ENCODE results near the gene CACUL1. TPM values are rescaled to one million over a fixed set of nuclear protein-coding genes. Genes with fewer than 3 reads are reported as not detected.

The CACUL1 gene
- total and polyA plus RNA-seq, 2 of the 13 experiments (the other 11 are each of a cell fraction or from before 2014, with no cell fraction given) = 14.2 to 31.0 TPM

DNA sequence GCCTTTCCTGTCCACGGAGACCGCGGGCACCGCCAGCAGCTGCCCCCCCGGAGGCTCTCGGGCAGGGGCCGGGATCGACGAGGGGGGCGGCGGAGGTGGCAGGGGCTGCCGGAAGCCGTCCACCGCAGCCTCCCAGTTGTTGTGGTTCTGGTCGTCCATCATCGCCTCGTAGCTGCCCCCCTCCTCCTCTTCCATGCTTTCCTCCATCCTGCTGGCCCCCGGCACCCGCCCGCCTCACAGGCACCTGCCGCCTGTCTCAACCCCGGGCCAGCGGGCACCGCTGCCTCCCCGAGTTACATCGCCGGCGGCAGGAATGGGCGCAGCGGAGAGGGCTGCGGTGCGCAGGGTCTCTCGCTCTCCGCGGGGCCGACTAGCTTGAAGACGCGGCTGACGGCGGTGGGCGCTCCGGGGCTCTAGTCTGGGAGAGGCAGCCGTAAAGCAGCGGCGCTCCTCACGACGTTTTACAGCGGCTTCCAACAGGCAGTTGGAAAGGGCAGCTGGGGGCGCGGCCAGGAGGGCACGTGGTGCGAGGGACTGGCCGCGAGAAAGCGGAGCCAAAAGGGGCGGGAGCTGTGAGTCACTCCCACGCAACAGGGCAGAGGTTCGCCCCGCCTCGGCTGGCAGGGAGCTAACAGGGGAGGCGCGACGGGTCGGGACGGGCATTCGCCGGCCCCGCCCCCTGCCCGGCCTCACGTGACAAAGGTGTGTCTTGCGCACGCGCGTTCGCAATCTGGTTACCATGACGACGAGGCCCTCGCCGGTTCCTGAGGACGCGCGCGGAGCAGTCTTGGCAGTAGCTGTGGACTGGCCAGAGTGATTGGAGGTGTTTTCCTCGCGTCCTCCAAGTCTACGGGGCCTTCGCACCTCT, at the start of gene CACUL1 (continued):
- peak in 1 of 2 experiments; percentile 45; a peak in 1 of 4 replicates for TF ChIP-seq REST (IDR thresholded peaks at IDR 0.05; ENCODE audit: borderline replicate concordance in 1 of 2, low read depth in 1 of 2, low read length in 2 of 2)
- peak; percentile 83 for TF ChIP-seq POLR2G (IDR thresholded peaks at IDR 0.05; ENCODE audit: low read depth, low read length)
- TF ChIP-seq KMT2B (CRISPR knock-in tag; IDR thresholded peaks at IDR 0.05) = peak; percentile 81; the same call in 1 of the 2 replicates
- TF ChIP-seq, protein P1, sequence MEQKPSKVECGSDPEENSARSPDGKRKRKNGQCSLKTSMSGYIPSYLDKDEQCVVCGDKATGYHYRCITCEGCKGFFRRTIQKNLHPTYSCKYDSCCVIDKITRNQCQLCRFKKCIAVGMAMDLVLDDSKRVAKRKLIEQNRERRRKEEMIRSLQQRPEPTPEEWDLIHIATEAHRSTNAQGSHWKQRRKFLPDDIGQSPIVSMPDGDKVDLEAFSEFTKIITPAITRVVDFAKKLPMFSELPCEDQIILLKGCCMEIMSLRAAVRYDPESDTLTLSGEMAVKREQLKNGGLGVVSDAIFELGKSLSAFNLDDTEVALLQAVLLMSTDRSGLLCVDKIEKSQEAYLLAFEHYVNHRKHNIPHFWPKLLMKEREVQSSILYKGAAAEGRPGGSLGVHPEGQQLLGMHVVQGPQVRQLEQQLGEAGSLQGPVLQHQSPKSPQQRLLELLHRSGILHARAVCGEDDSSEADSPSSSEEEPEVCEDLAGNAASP (CRISPR knock-in tag; IDR thresholded peaks at IDR 0.05; ENCODE audit: borderline replicate concordance) = peak; percentile 22; the same call in 1 of the 2 replicates
- TF ChIP-seq ZNF674 (CRISPR knock-in tag; IDR thresholded peaks at IDR 0.05; ENCODE audit: low read depth) = no peak; the same call in 1 of the 2 replicates
- no peak for TF ChIP-seq TP53 (CRISPR knock-in tag; conservative IDR thresholded peaks at IDR 0.05)
- TF ChIP-seq ZNF225 (CRISPR knock-in tag; IDR thresholded peaks at IDR 0.05) = no peak; the same call in 1 of the 2 replicates
- TF ChIP-seq, protein P2, sequence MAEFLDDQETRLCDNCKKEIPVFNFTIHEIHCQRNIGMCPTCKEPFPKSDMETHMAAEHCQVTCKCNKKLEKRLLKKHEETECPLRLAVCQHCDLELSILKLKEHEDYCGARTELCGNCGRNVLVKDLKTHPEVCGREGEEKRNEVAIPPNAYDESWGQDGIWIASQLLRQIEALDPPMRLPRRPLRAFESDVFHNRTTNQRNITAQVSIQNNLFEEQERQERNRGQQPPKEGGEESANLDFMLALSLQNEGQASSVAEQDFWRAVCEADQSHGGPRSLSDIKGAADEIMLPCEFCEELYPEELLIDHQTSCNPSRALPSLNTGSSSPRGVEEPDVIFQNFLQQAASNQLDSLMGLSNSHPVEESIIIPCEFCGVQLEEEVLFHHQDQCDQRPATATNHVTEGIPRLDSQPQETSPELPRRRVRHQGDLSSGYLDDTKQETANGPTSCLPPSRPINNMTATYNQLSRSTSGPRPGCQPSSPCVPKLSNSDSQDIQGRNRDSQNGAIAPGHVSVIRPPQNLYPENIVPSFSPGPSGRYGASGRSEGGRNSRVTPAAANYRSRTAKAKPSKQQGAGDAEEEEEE (CRISPR knock-in tag; IDR thresholded peaks at IDR 0.05; ENCODE audit: borderline replicate concordance) = no peak
- TF ChIP-seq, protein P3, sequence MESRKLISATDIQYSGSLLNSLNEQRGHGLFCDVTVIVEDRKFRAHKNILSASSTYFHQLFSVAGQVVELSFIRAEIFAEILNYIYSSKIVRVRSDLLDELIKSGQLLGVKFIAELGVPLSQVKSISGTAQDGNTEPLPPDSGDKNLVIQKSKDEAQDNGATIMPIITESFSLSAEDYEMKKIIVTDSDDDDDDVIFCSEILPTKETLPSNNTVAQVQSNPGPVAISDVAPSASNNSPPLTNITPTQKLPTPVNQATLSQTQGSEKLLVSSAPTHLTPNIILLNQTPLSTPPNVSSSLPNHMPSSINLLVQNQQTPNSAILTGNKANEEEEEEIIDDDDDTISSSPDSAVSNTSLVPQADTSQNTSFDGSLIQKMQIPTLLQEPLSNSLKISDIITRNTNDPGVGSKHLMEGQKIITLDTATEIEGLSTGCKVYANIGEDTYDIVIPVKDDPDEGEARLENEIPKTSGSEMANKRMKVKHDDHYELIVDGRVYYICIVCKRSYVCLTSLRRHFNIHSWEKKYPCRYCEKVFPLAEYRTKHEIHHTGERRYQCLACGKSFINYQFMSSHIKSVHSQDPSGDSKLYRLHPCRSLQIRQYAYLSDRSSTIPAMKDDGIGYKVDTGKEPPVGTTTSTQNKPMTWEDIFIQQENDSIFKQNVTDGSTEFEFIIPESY (CRISPR knock-in tag; IDR thresholded peaks at IDR 0.05) = no peak; the same call in 1 of the 2 replicates
- no peak for TF ChIP-seq REXO4 (CRISPR knock-in tag; IDR thresholded peaks at IDR 0.05; ENCODE audit: borderline replicate concordance)
- peak; percentile 37; the same call in 1 of the 2 replicates for TF ChIP-seq ZNF20 (CRISPR knock-in tag; IDR thresholded peaks at IDR 0.05)
- TF ChIP-seq BHLHE40 (IDR thresholded peaks at IDR 0.05; ENCODE audit: low read length) = peak; percentile 99
- no peak for TF ChIP-seq ARNT (IDR thresholded peaks at IDR 0.05)
- TF ChIP-seq POLR2AphosphoS2 (IDR thresholded peaks at IDR 0.05; ENCODE audit: low read depth, low read length) = no peak
- TF ChIP-seq AHR (CRISPR knock-in tag; IDR thresholded peaks at IDR 0.05) = no peak
- TF ChIP-seq, protein P4, sequence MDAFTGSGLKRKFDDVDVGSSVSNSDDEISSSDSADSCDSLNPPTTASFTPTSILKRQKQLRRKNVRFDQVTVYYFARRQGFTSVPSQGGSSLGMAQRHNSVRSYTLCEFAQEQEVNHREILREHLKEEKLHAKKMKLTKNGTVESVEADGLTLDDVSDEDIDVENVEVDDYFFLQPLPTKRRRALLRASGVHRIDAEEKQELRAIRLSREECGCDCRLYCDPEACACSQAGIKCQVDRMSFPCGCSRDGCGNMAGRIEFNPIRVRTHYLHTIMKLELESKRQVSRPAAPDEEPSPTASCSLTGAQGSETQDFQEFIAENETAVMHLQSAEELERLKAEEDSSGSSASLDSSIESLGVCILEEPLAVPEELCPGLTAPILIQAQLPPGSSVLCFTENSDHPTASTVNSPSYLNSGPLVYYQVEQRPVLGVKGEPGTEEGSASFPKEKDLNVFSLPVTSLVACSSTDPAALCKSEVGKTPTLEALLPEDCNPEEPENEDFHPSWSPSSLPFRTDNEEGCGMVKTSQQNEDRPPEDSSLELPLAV (CRISPR knock-in tag; conservative IDR thresholded peaks at IDR 0.05; ENCODE audit: low read depth) = no peak
- TF ChIP-seq MIXL1 (CRISPR knock-in tag; IDR thresholded peaks at IDR 0.05) = no peak
- no peak; the same call in 1 of the 2 replicates for TF ChIP-seq HDAC2 (CRISPR knock-in tag; IDR thresholded peaks at IDR 0.05)

Data from HepG2 (cell line).